NOMO-1 (cell line): ENCODE results near the gene TRIM10.
"Not testable (repeated sequence)": the region's sequence is repeated elsewhere in the genome, so short reads cannot be mapped to it uniquely, and the experiment has no call there.

ENCODE experiments used
- DNase-seq, 2 experiments: peaks; one replicate each; lab custom pipeline; 2025; ENCODE audit not compliant: unreplicated experiment in 2 of 2; lab: John Stamatoyannopoulos, UW

The TRIM10 gene

DNA sequence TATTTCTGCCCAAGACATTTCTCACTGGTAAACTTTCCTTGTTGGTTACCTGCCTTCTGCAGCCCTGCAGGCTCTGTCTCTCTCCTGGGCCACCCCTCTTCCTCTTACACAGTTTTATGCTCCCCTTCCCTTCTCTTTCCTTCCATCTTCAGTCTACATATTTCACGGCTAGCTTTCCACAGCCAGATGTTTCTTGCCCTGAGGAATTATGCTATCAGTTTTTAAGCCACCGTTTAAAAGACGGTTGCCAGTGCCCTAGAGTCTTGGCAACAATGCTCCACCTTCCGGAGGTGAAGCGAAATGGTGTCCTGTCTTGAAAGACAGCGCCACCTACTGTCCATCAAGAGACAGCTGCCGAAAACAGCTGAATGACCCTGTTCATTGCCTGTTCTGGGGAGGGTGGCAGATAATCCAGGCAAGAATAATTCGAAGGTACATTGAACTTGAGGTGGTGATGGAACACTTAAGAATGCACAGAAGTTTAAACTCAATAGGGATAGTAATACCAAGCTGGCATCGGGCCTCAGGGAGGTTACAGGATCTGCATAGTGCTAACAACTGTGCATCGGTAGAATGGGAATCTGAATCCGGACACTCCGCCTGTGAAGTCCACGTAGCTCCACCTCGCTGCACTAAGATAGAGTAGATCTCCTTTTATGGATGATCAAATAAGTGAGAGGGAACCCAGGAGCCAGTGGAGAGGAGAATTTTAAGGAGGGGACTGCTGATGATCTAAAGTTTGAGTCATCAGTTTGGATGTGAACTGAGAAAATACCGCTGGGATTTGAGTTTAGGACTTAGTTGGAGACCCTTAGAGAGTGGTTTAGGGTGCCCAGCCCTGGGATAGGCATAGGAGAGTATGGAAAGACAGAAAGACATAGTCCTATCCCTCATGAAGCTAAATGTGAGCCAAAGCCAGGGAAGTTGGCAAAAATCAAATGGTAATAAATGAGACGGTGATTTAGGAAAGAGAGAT lies 29.8 kb downstream of the TRIM10 start:
- peak; percentile 47 to 83 for DNase-seq

DNA sequence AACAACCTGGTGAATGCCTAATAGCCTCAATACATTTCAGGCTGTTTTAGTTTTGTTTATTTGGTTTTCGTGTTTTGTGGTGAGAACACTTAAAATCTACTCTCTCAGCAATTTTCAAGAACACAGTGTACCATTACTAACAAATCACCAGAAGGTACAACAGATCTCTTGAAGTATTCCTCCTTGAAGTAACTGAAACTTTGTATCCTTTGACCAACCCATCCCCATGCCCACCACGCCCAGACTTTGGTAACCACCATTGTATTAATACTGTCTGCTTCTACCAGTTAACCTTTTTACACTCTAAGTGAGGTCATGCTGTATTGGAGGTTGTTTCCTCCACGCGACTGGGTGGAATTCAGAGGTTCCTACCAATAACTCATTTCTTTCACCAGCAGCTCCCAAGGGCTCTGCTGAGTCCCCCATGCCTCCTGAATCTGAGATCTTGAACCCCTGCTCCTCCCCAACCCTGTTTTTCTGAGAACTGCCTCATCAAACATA lies 30.8 kb downstream of the TRIM10 start:
- no peak for DNase-seq

DNA sequence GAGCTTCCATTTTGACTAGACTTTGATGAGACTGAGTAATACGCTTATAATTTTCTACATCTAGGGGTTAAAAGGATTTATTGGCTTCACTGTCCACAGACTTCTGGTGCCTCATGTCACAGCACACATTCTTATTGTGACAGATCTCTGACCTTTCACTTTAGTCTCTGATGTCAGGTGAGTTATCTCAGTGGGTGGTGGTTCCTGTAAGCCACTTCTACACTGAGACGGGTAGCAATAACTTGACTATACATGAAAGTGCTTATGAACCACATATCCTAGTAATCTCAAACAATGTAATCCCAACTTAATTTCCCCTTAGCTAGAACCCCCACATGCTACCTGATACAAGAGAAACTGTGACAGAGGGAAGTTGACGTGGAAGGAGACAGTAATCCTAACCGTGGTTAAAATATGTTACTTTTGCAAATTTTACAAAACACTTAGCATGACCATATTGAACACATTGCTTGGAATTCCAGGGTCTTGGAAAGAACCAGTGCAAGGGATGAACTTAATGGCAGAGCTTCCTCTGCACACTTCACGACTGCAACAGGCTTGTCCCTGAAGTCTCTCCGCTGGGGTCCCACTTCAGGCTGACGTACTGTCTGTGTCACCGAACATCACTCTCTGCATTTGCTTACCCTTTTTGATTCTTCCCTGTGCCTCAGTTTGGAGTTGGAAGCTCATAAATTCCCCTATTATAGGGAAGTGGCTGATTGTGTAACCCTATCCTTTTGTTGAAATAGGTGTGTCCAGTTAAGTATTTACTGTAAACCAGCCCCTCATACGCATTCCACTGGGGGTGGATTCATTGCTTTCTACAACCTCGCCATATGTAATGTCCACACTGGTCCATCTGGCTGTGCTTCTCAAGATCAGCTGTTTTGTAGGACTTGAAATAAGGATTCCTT lies 31.5 kb downstream of the TRIM10 start:
- no peak for DNase-seq

DNA sequence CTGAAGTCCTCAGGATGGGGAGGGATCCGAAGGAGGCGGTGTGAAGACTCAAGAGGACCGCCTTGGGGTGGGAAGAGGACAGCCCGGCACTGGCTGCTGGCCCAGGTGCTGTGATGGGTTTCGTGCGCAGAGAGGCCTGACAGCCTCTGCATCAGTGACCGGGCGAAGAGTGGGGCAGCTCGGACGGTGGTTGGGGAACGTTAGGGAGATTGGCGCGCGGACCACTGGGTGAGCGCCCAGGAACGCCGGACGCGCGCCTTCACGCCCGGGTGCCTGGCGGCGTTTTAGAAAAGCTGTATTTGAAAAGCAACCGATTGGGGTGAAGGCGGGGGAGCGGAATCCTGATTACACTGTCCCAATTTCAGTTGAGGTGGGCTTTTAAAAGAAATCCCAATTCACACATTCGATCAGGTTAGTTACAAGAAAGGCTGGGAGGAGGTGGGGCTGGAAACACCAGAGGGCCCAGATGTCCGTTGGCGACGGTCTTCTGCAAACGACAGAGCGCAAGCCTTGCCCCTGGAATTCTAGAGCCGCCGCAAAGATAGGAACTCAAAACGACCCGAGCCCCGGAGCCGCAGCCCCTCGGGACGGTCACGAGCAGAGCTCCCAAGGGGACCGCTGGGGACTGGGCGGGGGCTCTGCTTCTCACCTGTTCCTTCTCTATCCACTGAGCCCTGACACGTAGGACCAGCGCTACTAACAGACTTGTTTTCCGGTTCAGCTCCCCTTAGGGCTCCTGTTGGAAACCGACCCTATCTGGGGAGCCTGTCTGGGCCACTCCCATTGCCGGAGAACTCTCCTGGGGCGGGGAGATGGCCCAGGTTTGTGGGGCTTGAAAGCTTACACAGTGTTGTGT lies 33.5 kb downstream of the TRIM10 start:
- no peak for DNase-seq

DNA sequence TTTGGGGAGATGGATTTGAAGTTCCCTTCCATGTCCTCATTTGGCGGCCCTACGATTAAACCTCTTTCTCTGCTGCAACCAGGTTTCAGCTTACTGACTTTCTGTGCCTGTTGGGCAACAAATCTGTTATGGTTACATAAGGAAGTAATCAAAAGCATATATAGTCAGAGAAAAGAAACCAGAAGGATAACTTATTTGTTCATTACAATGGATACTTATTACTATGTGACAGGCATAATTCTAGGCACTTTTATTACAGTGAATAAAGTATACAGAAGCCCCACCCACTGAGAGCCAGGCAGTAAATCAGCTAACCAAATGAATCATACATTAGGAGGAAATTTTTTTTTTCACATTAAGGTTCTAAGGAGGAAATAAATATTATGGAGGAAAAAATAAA lies 38.5 kb downstream of the TRIM10 start:
- DNase-seq: peak; percentile 22 to 69

DNA sequence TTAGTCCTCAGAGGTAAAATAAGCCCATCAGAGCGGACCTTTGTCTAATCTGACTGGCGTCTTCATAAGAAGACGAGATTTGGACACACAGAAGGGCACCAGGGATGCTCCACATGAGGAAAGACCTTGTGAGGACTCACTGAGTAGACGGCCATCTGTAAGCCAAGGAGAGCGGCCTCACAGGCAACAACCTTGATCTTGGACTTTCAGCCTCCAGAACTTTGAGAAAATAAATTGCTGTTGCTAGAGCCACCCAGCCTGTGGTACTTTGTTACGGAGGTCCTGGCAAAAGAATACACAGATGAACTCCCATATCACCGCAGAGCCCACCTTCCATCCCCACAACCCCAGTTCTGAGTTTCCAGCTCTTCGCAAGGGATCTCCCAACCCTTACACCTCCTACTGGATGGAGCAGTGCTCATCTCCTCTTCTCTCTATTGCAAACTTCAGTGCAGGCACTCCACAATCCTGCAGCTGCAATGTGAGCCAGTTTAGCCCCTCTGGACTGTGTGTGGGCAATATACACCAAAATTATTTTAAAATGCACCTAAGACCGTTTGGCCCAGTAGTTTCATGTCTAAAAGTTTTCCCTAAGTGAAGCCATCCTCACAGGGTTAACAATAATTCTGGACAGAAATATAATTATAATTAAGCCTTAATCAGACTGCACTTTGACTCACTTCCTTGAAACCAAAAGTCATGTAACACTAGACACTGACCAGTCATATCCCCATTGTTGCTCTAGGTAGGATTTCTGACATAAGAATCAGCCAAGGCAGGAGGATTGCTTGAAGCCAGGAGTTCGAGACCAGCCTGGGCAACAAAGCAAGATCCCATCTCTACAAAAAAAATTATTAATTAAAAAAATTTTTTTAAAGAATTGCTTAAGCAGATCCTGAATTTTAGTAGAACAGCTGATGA lies 39.3 kb downstream of the TRIM10 start:
- DNase-seq: no peak

DNA sequence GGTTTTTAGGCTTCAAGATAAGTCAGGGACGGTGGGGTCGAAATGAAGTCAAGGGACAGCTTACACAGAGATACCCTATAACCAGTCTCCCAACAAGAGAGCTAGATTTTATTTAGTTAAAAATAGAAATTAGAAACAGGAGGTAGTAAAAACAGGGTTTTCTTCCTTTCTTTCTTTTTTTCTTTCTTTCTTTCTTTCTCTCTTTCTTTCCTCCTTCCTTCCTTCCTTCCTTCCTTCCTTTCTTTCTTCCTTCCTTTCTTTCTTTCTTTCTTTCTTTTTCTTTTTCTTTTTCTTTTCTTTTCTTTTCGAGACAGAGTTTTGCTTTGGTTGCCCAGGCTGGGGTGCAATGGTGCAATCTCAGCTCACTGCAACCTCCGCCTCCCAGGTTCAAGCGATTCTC lies 42.3 kb downstream of the TRIM10 start:
- DNase-seq: not testable (repeated sequence)

DNA sequence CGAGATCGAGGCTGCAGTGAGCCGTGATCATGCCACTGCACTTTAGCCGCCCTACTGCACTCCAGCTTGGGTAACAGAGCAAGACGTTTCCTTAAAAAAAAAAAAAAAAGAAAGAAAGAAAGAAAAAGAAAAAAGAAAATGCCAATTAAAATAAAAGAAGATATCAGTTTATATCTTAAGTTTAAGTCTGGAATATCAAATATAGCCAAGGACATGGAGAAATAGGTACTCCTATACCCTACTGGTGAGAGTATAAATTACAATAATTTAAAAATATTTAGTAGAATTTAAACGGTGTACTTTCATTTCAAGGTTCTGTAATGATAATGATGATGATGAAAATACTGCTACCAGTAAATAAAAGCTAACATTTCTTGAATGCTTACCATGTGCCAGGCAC lies 44.3 kb downstream of the TRIM10 start:
- no peak for DNase-seq

DNA sequence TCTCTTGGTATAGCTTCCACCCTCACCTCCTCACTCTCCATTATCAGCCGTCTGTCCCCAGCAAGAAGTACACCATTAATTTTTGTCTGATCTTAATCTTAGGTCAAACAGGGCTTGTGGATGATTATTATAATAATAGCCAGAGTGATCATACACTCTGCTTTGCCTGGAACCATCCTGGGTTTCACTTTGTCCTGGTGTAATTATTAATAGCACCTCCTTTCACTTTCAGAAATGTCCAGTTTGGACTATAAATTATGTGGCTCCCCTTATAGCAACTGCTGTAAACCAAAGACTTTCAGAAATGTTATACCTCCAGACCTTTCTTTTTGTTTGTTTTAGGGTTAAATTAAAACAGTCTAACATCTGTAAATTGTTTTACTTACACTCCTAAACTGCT lies 47.2 kb downstream of the TRIM10 start:
- DNase-seq: no peak

DNA sequence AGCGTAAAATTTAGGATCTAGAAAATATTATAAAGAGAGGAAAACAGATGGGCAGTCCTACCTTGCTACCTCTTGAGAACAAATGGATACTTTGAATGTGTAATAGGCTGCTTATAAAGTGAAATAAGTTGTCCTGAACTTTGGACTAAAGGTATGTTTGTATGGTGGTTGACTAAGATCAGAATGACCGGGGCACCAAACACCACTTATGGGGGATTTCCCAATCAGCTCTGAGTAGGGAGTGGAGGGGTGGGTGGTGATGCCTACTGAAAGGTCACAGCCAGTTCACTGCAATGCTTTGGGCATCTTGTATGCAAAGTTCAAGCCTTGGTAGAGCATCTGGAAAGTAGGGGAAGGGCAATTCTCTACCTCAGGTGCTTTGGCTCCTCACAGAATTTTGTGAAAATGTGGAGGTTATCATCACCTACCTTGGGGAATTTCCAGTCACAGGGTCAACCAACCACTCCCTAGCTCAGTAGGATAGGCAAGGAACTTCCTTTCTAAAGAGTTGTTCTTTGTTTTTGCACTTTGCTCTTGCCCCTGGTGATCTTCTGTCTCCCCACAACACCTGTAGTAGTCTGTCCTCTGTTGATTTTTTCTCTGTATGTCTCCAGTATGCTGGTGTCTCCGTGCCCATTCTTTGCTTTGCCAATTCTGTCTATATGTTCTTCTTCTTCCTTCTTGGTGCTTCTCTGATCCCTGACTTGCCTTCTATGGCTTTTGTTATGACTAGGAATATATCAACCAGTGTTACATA lies 47.8 kb downstream of the TRIM10 start, which contains the start of gene TRIM31:
Gene TRIM31 (minus strand): TSS at position 88 of the 757 bp plus-strand sequence. CDS start 285 bp downstream, outside the sequence.
- no peak for DNase-seq

DNA sequence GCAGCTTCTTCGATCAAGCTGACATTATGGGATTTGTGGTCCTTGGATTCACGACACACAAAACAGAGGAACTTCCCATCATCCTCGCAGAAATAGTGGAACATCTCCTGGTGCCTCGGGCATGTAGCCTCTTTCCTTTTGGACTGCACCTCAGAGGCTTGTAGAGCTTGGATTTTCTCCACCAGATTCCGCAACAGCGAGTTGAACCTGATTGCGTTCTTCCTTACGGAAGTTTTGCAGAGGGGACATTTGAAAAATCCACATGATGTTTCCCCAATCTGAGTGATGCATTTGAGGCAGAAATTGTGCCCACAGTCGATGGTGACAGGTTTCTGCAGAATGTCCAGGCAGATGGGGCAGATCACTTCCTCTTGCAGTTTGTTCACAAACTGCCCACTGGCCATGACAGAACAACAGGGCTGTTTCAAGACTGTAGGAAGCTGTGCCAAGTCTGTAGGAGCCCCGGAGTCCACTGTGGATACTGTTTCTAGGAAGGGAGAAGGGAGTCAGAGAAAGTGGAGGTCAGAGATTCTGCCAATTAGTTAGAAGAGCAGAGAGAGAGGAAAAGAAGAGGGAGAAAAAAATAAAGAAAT lies 48.5 kb downstream of the TRIM10 start:
- DNase-seq: no peak

DNA sequence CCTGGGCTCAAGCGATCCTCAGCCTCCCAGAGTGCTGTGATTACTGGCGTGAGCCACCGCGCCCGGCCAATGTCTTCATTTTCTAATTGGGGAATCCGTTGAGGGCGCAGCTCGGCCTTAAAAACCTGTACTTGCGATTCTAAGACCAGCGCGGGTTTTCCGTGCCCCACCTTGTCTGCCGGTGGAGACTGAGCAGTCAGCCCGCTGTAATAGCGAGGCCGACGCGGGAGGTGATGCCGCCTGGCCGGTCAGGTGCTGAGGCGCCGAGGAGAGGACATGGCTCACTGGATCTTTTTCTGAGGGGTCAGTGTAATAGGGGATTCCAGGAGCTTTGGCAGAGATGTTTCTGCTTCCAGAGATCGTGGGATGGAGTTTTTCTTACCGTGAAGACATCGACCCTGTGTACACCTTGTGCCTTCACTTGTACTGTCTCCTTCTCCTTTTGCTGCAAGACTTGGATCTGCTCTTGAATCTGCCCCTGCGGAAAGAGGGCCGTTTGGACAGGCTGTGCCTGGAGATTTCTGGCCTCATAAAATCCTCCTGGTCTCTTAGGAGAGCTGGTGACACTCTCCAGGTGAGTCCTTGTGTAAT lies 49.6 kb downstream of the TRIM10 start:
- no peak for DNase-seq

DNA sequence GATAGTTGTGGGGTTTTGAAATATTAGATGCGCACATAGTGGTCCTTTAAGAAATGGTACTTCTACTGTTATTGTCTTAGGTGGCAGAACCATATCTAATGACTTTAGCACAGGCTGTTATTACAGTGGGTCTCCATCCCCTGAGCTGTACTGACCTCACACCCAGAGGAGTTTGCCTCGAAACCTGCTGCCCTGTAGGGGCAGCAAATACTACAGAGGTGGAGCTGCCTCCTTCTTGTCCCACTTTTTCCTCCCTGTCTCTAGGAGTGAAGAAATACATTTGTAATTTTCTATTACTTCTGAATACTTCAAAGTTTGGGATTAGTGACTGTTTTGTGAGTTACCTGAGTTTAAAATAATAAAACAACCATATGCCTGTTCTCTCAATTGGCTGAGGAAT lies 56.4 kb downstream of the TRIM10 start:
- no peak for DNase-seq

DNA sequence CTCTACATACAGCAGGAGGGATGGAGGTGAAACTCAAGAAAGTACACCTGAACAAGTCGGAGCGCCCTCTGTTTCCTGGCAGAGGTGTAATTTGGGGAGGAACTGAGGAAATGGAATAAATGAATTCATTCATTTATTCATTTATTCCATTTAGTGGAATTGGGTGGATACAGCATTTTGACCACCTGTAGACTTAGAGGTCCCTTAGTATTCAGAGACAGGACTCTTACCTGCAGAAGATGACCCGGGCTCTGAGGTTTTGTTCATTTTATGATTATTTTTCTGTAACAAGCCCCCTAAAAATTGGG lies 57.2 kb downstream of the TRIM10 start:
- no peak for DNase-seq

DNA sequence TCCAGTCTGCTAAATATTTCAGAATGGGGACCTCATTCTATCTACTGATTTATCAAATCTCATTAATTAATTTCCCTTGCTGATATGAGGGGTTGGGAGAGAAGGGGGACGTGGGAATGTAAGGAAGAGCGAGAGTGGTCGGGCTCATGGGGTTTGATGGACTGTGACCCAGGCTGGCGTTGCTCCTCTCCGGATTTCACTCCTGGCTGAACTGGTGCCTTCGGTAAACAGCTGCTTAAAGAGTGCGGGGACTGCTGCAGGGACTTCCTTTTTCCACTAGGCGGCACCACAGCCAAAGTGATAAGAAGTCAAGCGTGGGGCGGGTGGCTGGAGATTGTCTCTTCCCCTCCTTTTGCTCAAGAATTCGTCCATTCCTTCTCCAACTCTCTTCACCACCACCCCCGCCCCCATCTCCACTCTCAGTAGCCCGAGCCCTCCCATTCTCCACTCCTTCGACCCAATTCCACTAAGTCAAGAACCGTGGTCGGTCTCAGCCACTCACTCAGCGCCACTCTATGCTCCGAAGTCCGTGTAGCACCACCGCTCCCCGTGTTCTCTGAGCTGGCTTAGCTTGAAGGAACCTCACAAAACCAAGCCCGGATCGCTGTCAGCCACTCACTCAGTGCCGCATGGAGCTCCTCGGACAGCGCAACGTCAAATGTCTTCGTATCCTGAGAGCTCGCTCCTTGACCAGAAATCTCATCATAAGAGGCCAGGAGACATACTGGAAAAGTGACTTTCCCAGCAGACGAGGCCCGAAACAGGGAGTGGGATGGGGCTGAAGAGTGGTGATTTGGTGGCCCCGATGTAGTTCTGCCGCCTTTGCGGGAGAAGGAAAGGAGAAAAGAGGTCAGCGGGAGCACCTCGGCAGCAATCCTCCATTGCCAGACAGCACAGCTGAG lies 57.8 kb downstream of the TRIM10 start:
- DNase-seq: peak; percentile 70 to 81

DNA sequence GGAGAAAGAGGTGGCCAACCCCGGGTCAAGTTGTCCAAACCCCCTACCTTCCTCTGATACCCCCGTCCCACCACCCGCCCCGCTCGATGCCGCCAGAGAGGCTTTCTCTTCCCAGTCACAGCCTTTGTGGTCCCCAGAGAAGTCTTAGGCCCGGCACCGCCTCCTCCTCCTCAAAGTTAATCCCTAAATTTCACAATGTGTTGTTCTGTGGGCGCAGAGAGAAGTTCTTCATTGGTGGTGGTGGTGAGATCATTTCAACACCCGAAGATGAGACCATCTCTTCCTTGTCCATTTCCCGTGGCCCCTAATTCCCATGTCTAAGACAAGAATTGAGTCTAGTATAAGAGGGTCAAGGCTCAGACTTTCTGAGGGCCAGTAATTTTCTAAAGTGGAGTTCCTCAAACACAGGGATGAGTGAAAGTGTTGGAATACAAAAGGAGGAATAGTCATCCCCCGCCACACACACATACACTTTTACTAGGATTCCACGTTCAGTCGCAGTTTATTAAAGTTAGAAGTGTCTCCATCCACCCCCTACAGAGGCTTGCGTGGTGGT lies 58.5 kb downstream of the TRIM10 start:
- DNase-seq: no peak
